Thymus (tissue), 11 donors: Measurements from ENCODE around the gene DDX28. TPM values are rescaled to one million over a fixed set of nuclear protein-coding genes. Genes with fewer than 3 reads are reported as not detected.

ENCODE experiments used
- DNase-seq, 9 donors: peaks; one replicate each; pipeline ENCODE4 v3.0.0-alpha.2; 2013; ENCODE audit warnings: low spot score in 9 of 9, low read depth in 6 of 9, missing footprints in 1 of 9
- H3K27ac ChIP-seq, 2 donors: one replicate each; pipeline ENCODE4 v1.5.1; 2013; ENCODE audit warnings: control low read depth in 1 of 2, low read depth in 1 of 2, low read length in 1 of 2, mild to moderate bottlenecking in 1 of 2, moderate library complexity in 1 of 2
- H3K27me3 ChIP-seq, 2 donors: one replicate each; pipeline ENCODE4 v1.5.1; 2013; ENCODE audit warnings: low read length in 1 of 2; ENCODE audit not compliant: control insufficient read depth in 2 of 2, insufficient read depth in 1 of 2
- H3K36me3 ChIP-seq, 2 donors: one replicate each; pipeline ENCODE4 v1.5.1; 2013; ENCODE audit warnings: low read length in 1 of 2, mild to moderate bottlenecking in 1 of 2, moderate library complexity in 1 of 2; ENCODE audit not compliant: control insufficient read depth in 2 of 2, insufficient read depth in 2 of 2
- H3K4me1 ChIP-seq, 2 donors: one replicate each; pipeline ENCODE4 v1.5.1; 2013; ENCODE audit warnings: low read length in 2 of 2; ENCODE audit not compliant: control insufficient read depth in 2 of 2, insufficient read depth in 2 of 2
- H3K4me3 ChIP-seq, 2 donors: one replicate each; pipeline ENCODE4 v1.5.1; 2013; ENCODE audit warnings: low read length in 2 of 2, control low read depth in 1 of 2, mild to moderate bottlenecking in 1 of 2
- H3K9me3 ChIP-seq, 2 donors: one replicate each; pipeline ENCODE4 v1.5.1; 2013; ENCODE audit warnings: low read length in 1 of 2, mild to moderate bottlenecking in 1 of 2; ENCODE audit not compliant: control insufficient read depth in 2 of 2, insufficient read depth in 1 of 2
- WGBS: extraction: QIAGEN DNeasy Blood & Tissue Kit; methylation state at CpG from one replicate; pipeline ENCODE4 v1.1.7; 2013; 5-methylcytosine and 5-hydroxymethylcytosine counted together
- polyA plus RNA-seq: library from polyadenylated mRNA; stranded (reverse); fragments of 200-250 nt; gene quantifications from one replicate; pipeline ENCODE4 v1.2.3, GENCODE V29; 2013
- total RNA-seq: library from RNA; stranded (reverse); fragments of 120-200 nt; gene quantifications from one replicate; pipeline ENCODE4 v1.2.4, GENCODE V29; 2013
- donor health status: healthy.

DDX28 gene
- total and polyA plus RNA-seq, 2 donors: 10.6 to 11.9 TPM

GRCh38 chr16:68068926-68069325 lies 45.9 kb upstream of the DDX28 start:
- Histone ChIP-seq H3K27ac (no peak overlapping the region), H3K4me3 (no peak overlapping the region), H3K4me1 (peaks cover 44 to 83% of the 10 kb centered on the region in 2 donors), H3K27me3 (no peaks in the 10 kb centered on the region), H3K36me3 (peaks cover 6 to 32% of the 10 kb centered on the region in 2 donors), H3K9me3 (no peaks in the 10 kb centered on the region)
- no peak for DNase-seq
- 99% methylated on average over 9 of the region's 9 CpGs for WGBS

DNA sequence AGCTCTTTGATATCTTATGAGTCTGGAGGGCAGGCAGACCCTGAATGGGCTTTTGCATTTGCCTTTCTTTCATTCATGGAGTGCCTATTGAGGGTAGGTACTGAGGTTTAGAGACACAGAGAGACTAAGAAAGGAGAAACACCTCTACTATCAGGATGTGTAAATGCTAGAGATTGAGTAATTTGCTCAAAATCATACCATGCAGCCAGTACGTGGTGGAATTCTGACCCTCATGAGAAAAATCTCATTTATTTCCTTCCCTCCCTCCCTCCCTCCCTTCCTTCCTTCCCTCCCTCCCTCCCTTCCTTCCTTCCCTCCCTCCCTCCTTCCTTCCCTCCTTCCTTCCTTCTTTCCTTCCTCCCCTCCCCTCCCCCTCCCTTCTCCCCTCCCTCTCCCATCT lies 43.7 kb upstream of the DDX28 start:
- Histone ChIP-seq H3K27ac (no peak overlapping the region), H3K4me3 (no peak overlapping the region), H3K27me3 (no peaks in the 10 kb centered on the region), H3K4me1 (peaks cover 37 to 81% of the 10 kb centered on the region in 2 donors), H3K9me3 (no peaks in the 10 kb centered on the region), H3K36me3 (peaks cover 7 to 25% of the 10 kb centered on the region in 2 donors)
- WGBS: 86% methylated on average over 1 of the region's 1 CpG
- DNase-seq: no peak

- H3K9me3 ChIP-seq: no peaks in the 10 kb centered on the region
- 79% methylated on average over 6 of the region's 6 CpGs for WGBS
- H3K36me3 ChIP-seq: peaks cover 17 to 24% of the 10 kb centered on the region in 2 donors
- no peak overlapping the region for H3K4me3 ChIP-seq
- DNase-seq: no peak
- no peaks in the 10 kb centered on the region for H3K27me3 ChIP-seq
- peak overlapping the region; percentile 30 to 53 for H3K27ac ChIP-seq
- H3K4me1 ChIP-seq: peaks cover 29 to 81% of the 10 kb centered on the region in 2 donors
Measured at GRCh38 chr16:68065716-68066305, 42.8 kb upstream of the DDX28 start.

GRCh38 chr16:68064791-68065365 lies 41.8 kb upstream of the DDX28 start:
- Histone ChIP-seq H3K27ac (peak overlapping the region; percentile 22 to 70), H3K4me3 (no peak overlapping the region), H3K36me3 (peaks cover 18 to 24% of the 10 kb centered on the region in 2 donors), H3K4me1 (peaks cover 20 to 72% of the 10 kb centered on the region in 2 donors), H3K9me3 (no peaks in the 10 kb centered on the region), H3K27me3 (no peaks in the 10 kb centered on the region)
- peak in 4 of 9 donors; percentile 52 to 84 (median 73) for DNase-seq
- WGBS: 49% methylated on average over 2 of the region's 2 CpGs

- 94% methylated on average over 4 of the region's 4 CpGs for WGBS
- Histone ChIP-seq H3K27ac (peak overlapping the region; percentile 53 to 76), H3K9me3 (no peaks in the 10 kb centered on the region), H3K4me1 (peaks cover 14 to 57% of the 10 kb centered on the region in 2 donors), H3K36me3 (peaks cover 18 to 21% of the 10 kb centered on the region in 2 donors), H3K4me3 (no peak overlapping the region), H3K27me3 (no peaks in the 10 kb centered on the region)
- peak in 2 of 9 donors; percentile 49 to 81 for DNase-seq
Measured at GRCh38 chr16:68062910-68063393, 39.9 kb upstream of the DDX28 start.

DNA sequence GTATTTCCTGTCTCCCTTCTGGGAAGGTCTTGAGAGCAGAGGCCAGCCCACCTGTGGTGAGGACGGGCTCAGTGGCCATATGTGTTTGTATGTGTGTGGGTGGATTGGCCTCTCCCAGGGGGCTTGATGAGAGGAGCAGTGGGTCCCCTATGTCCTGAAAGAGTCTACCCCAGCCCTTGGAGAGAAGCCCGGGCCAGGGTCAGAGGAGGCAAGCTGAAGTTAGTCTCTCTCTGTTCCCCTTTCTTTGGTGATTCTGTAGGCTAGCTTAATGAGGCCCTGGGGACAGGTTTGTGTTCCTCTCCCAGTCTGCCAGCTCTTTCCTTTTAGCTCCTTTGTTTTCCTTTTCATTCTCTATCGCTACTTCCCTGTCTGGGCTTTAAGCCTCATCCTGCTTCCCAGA lies 38.4 kb upstream of the DDX28 start:
- DNase-seq: no peak
- peaks cover 15 to 20% of the 10 kb centered on the region in 2 donors for H3K36me3 ChIP-seq
- 95% methylated on average over 3 of the region's 3 CpGs for WGBS
- H3K27me3 ChIP-seq: no peaks in the 10 kb centered on the region
- no peaks in the 10 kb centered on the region for H3K9me3 ChIP-seq
- peaks cover 14 to 54% of the 10 kb centered on the region in 2 donors for H3K4me1 ChIP-seq
- no peak overlapping the region for H3K27ac ChIP-seq
- H3K4me3 ChIP-seq: no peak overlapping the region

DNA sequence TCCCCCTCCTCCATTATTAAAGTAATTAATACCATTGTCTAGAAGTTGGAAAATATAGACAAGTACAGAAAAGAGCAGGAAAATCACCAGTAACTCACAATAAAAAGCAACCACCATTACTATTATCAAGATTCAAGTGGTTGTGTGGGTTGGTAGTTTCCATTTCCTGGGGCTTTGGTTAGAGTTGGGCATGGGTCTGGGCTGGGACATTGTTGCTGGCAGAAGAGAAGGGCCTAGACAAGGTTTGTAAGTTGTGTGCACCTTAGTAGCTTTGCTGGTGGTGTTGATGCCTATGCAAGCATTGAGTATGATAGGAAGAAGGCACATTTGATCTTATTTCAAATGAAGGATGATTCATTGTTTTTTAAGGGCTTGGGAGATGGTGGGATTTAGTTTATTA lies 36.8 kb upstream of the DDX28 start:
- no peak for DNase-seq
- Histone ChIP-seq H3K4me3 (no peak overlapping the region), H3K4me1 (peaks cover 10 to 38% of the 10 kb centered on the region in 2 donors), H3K9me3 (no peaks in the 10 kb centered on the region), H3K27ac (no peak overlapping the region), H3K27me3 (no peaks in the 10 kb centered on the region), H3K36me3 (peaks cover 15 to 31% of the 10 kb centered on the region in 2 donors)

DNA sequence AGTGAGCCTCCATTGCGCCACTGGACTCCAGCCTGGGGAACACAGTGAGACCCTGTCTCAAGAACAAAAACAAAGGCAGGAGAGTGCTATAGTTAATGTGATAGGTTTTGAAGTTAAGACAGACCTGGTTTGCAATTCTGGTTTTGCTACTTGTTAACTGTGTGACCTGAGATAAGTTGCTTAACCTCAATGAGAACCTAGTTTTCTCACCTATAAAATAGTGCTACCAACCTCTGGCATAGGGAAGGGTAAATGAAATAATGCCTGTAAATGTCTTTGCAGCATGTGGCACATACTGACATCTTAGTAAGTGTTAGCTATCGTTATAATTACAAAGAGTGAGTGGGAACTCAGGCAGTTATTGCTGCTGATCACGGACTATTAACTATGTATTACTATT lies 32.4 kb upstream of the DDX28 start:
- H3K27me3 ChIP-seq: no peaks in the 10 kb centered on the region
- no peak for DNase-seq
- H3K4me3 ChIP-seq: no peak overlapping the region
- no peak overlapping the region for H3K27ac ChIP-seq
- 98% methylated on average over 3 of the region's 3 CpGs for WGBS
- peaks cover 17 to 27% of the 10 kb centered on the region in 2 donors for H3K36me3 ChIP-seq
- H3K4me1 ChIP-seq: no peaks in the 10 kb centered on the region
- H3K9me3 ChIP-seq: no peaks in the 10 kb centered on the region

- H3K9me3 ChIP-seq: no peaks in the 10 kb centered on the region
- no peak overlapping the region for H3K27ac ChIP-seq
- peaks cover 0 to 3% of the 10 kb centered on the region in 2 donors for H3K4me1 ChIP-seq
- DNase-seq: no peak
- H3K36me3 ChIP-seq: peaks cover 18 to 21% of the 10 kb centered on the region in 2 donors
- WGBS: 98% methylated on average over 2 of the region's 2 CpGs
- H3K4me3 ChIP-seq: no peak overlapping the region
- no peaks in the 10 kb centered on the region for H3K27me3 ChIP-seq
Measured at GRCh38 chr16:68049449-68049848, 26.4 kb upstream of the DDX28 start.
